Stimulated activated CD4-positive, alpha-beta T cell treated with anti-CD3 and anti-CD28 coated beads, Interleukin-2, amount 100 ng/mL, for 48 hours (primary cell): Measurements from ENCODE around the gene LEPROT.
"Not testable (repeated sequence)": the region's sequence is repeated elsewhere in the genome, so short reads cannot be mapped to it uniquely, and the experiment has no call there.

Source experiments
- DNase-seq, 2 donors: peaks; one replicate each; pipeline ENCODE4 v3.0.0-alpha.2; 2020

Gene LEPROT

GRCh38 chr1:65420590-65421350, at the start of gene LEPROT, which contains the start of gene LEPR:
LEPROT (plus strand) TSS chr1:65420668; CDS start chr1:65420725, 57 bp downstream.
LEPR (plus strand) TSS chr1:65420668; CDS start chr1:65565566, 144,898 bp downstream.
- no peak for DNase-seq

GRCh38 chr1:65371544-65371943, 48.9 kb upstream of the LEPROT start:
- DNase-seq: no peak

- DNase-seq: no peak
Measured at GRCh38 chr1:65372557-65372956, 47.9 kb upstream of the LEPROT start.

GRCh38 chr1:65377496-65378246, 42.8 kb upstream of the LEPROT start:
- DNase-seq: no peak

GRCh38 chr1:65378247-65378946, 42.1 kb upstream of the LEPROT start:
- no peak for DNase-seq

- DNase-seq: not testable (repeated sequence)
Measured at GRCh38 chr1:65384426-65384825, 36.0 kb upstream of the LEPROT start.

- no peak for DNase-seq
Measured at GRCh38 chr1:65386439-65386838, 34.0 kb upstream of the LEPROT start.

- DNase-seq: no peak
Measured at GRCh38 chr1:65387821-65388220, 32.6 kb upstream of the LEPROT start.

- DNase-seq: no peak
Measured at GRCh38 chr1:65388908-65389695, 31.4 kb upstream of the LEPROT start.

- DNase-seq: no peak
Measured at GRCh38 chr1:65392497-65392896, 28.0 kb upstream of the LEPROT start.

- DNase-seq: peak in 1 of 2 donors; percentile 11
Measured at GRCh38 chr1:65393347-65393746, 27.1 kb upstream of the LEPROT start.

GRCh38 chr1:65393928-65394327, 26.5 kb upstream of the LEPROT start:
- DNase-seq: no peak

- DNase-seq: no peak
Measured at GRCh38 chr1:65395887-65396612, 24.4 kb upstream of the LEPROT start.

- DNase-seq: no peak
Measured at GRCh38 chr1:65398083-65398482, 22.4 kb upstream of the LEPROT start.

- no peak for DNase-seq
Measured at GRCh38 chr1:65399003-65399402, 21.5 kb upstream of the LEPROT start.

GRCh38 chr1:65401612-65402011, 18.9 kb upstream of the LEPROT start:
- DNase-seq: no peak

GRCh38 chr1:65404941-65405340, 15.5 kb upstream of the LEPROT start:
- DNase-seq: no peak

- no peak for DNase-seq
Measured at GRCh38 chr1:65407877-65408276, 12.6 kb upstream of the LEPROT start.

GRCh38 chr1:65409314-65409713, 11.2 kb upstream of the LEPROT start:
- DNase-seq: no peak

- no peak for DNase-seq
Measured at GRCh38 chr1:65409816-65410326, 10.6 kb upstream of the LEPROT start.

GRCh38 chr1:65412256-65412983, 8.0 kb upstream of the LEPROT start:
- DNase-seq: no peak
